NCI-H2029 (cell line): ENCODE data around the gene C19orf47.
A peak's percentile ranks its signal among the peaks of the same experiment; 100 is the strongest.
"Not testable (repeated sequence)": the region's sequence is repeated elsewhere in the genome, so short reads cannot be mapped to it uniquely, and the experiment has no call there.

Experiments used
- DNase-seq: peaks from one replicate; lab custom pipeline; 2025; lab: John Stamatoyannopoulos, UW

The C19orf47 gene

GRCh38 chr19:40348961-40349507 lies 837 bp upstream of the C19orf47 start:
- peak; percentile 37 for DNase-seq

- no peak for DNase-seq
Observed at GRCh38 chr19:40344422-40344821, 3.8 kb downstream of the C19orf47 start.

GRCh38 chr19:40342644-40343311 lies 5.4 kb downstream of the C19orf47 start:
- DNase-seq: no peak

GRCh38 chr19:40341601-40342482 lies 6.4 kb downstream of the C19orf47 start:
- DNase-seq: no peak

- no peak for DNase-seq
Observed at GRCh38 chr19:40339018-40339728, 9.0 kb downstream of the C19orf47 start.

GRCh38 chr19:40337594-40337993 lies 10.6 kb downstream of the C19orf47 start:
- no peak for DNase-seq

- DNase-seq: no peak
Observed at GRCh38 chr19:40337107-40337506, 11.1 kb downstream of the C19orf47 start.

- no peak for DNase-seq
Observed at GRCh38 chr19:40336601-40336900, 11.6 kb downstream of the C19orf47 start.

GRCh38 chr19:40335855-40336600 lies 12.2 kb downstream of the C19orf47 start:
- no peak for DNase-seq

- DNase-seq: no peak
Observed at GRCh38 chr19:40335101-40335500, 13.1 kb downstream of the C19orf47 start.

- not testable (repeated sequence) for DNase-seq
Observed at GRCh38 chr19:40333083-40333482, 15.1 kb downstream of the C19orf47 start.

GRCh38 chr19:40332669-40333068 lies 15.5 kb downstream of the C19orf47 start:
- DNase-seq: no peak

GRCh38 chr19:40331052-40331451 lies 17.1 kb downstream of the C19orf47 start:
- no peak for DNase-seq

GRCh38 chr19:40326201-40326600 lies 22.0 kb downstream of the C19orf47 start:
- DNase-seq: no peak

GRCh38 chr19:40323705-40324104 lies 24.5 kb downstream of the C19orf47 start:
- DNase-seq: no peak

GRCh38 chr19:40322951-40323615 lies 25.1 kb downstream of the C19orf47 start:
- no peak for DNase-seq

- no peak for DNase-seq
Observed at GRCh38 chr19:40322271-40322610, 26.0 kb downstream of the C19orf47 start.

- DNase-seq: no peak
Observed at GRCh38 chr19:40321566-40322270, 26.5 kb downstream of the C19orf47 start.

GRCh38 chr19:40321076-40321475 lies 27.1 kb downstream of the C19orf47 start:
- DNase-seq: no peak

GRCh38 chr19:40320558-40320935 lies 27.6 kb downstream of the C19orf47 start:
- DNase-seq: no peak

GRCh38 chr19:40317338-40317737 lies 30.9 kb downstream of the C19orf47 start:
- no peak for DNase-seq
